Mesenchymal stem cell (in vitro differentiated cells and primary cell): Measurements from ENCODE around the gene FOXK1.

Experiments used
- DNase-seq: peaks from one replicate; pipeline ENCODE4 v3.0.0-alpha.2; 2013
- H2AFZ ChIP-seq: one replicate; pipeline ENCODE4 v1.6.1; 2013; ENCODE audit warnings: low read depth, mild to moderate bottlenecking, control low read depth, inconsistent platforms, low read length, moderate library complexity
- H2AK5ac ChIP-seq: 2 replicates; pipeline ENCODE4 v1.6.1; 2013; ENCODE audit warnings: low read length, moderate library complexity, mild to moderate bottlenecking, inconsistent platforms; ENCODE audit not compliant: severe bottlenecking
- H2BK120ac ChIP-seq: one replicate; pipeline ENCODE4 v1.6.1; 2013; ENCODE audit warnings: low read depth, mild to moderate bottlenecking, inconsistent platforms, low read length, moderate library complexity
- H2BK12ac ChIP-seq, 2 experiments: one replicate each; pipeline ENCODE4 v1.6.1; 2013; ENCODE audit warnings: inconsistent platforms in 2 of 2, low read length in 2 of 2, mild to moderate bottlenecking in 2 of 2, moderate library complexity in 2 of 2, control low read depth in 1 of 2
- H2BK15ac ChIP-seq: one replicate; pipeline ENCODE4 v1.6.1; 2013; ENCODE audit warnings: mild to moderate bottlenecking, low read depth, inconsistent platforms; ENCODE audit not compliant: poor library complexity, severe bottlenecking
- H2BK5ac ChIP-seq: 2 replicates; pipeline ENCODE4 v1.6.1; 2013; ENCODE audit warnings: low read depth, mild to moderate bottlenecking, low read length, control low read depth, inconsistent platforms; ENCODE audit not compliant: poor library complexity, severe bottlenecking
- H3K14ac ChIP-seq, 2 experiments: one replicate each; pipeline ENCODE4 v1.6.1; 2013; ENCODE audit warnings: inconsistent platforms in 2 of 2, low read length in 2 of 2, control low read depth in 1 of 2, mild to moderate bottlenecking in 1 of 2, moderate library complexity in 1 of 2
- H3K18ac ChIP-seq, 2 experiments: one replicate each; pipeline ENCODE4 v1.6.1; 2013; ENCODE audit warnings: inconsistent platforms in 2 of 2, low read length in 2 of 2, control low read depth in 1 of 2, low read depth in 1 of 2, mild to moderate bottlenecking in 1 of 2
- H3K23ac ChIP-seq, 2 experiments: one replicate each; pipeline ENCODE4 v1.6.1; 2013; ENCODE audit warnings: inconsistent platforms in 2 of 2, low read length in 2 of 2, mild to moderate bottlenecking in 2 of 2, moderate library complexity in 2 of 2, control low read depth in 1 of 2
- H3K27ac ChIP-seq: 2 replicates; pipeline ENCODE4 v1.5.1; 2013; ENCODE audit warnings: mild to moderate bottlenecking, moderate library complexity, low read length, control low read depth, inconsistent platforms; ENCODE audit not compliant: poor library complexity, severe bottlenecking
- H3K27me3 ChIP-seq, 2 experiments: 2 replicates each; pipeline versions ENCODE4 v1.6.1 to v1.7.0; 2013; ENCODE audit warnings: low read length in 2 of 2, mild to moderate bottlenecking in 2 of 2, moderate library complexity in 2 of 2, control low read depth in 1 of 2, inconsistent platforms in 1 of 2; ENCODE audit not compliant: control insufficient read depth in 1 of 2, insufficient read depth in 1 of 2
- H3K36me3 ChIP-seq, 2 experiments: 2 replicates each; pipeline versions ENCODE4 v1.6.1 to v1.7.0; 2013; ENCODE audit warnings: low read length in 2 of 2, control low read depth in 1 of 2, inconsistent platforms in 1 of 2, low read depth in 1 of 2, mild to moderate bottlenecking in 1 of 2; ENCODE audit not compliant: insufficient read depth in 2 of 2, control insufficient read depth in 1 of 2
- H3K4ac ChIP-seq, 2 experiments: one replicate each; pipeline ENCODE4 v1.6.1; 2013; ENCODE audit warnings: inconsistent platforms in 2 of 2, low read length in 2 of 2, mild to moderate bottlenecking in 2 of 2, moderate library complexity in 2 of 2, control low read depth in 1 of 2, low read depth in 1 of 2
- H3K4me1 ChIP-seq: 2 replicates; pipeline ENCODE4 v1.6.1; 2013; ENCODE audit warnings: low read depth, low read length, control low read depth; ENCODE audit not compliant: control insufficient read depth, insufficient read depth
- H3K4me2 ChIP-seq: 2 replicates; pipeline ENCODE4 v1.6.1; 2013; ENCODE audit warnings: low read length, mild to moderate bottlenecking, inconsistent platforms; ENCODE audit not compliant: poor library complexity, severe bottlenecking
- H3K4me3 ChIP-seq, 2 experiments: 2 replicates each; pipeline versions ENCODE4 v1.5.1 to v1.7.0; 2013; ENCODE audit warnings: low read length in 2 of 2, mild to moderate bottlenecking in 2 of 2, control low read depth in 1 of 2, low read depth in 1 of 2; ENCODE audit not compliant: insufficient read depth in 1 of 2
- H3K79me1 ChIP-seq: replicated peaks from 2 replicates; pipeline ENCODE4 v1.6.1; 2013; ENCODE audit warnings: mild to moderate bottlenecking, control low read depth, low read length, inconsistent platforms; ENCODE audit not compliant: poor library complexity, severe bottlenecking
- H3K9ac ChIP-seq: 2 replicates; pipeline ENCODE4 v1.7.0; 2013; ENCODE audit warnings: mild to moderate bottlenecking, low read length, moderate library complexity
- H3K9me3 ChIP-seq: 2 replicates; pipeline ENCODE4 v1.7.0; 2013; ENCODE audit warnings: mild to moderate bottlenecking, low read length; ENCODE audit not compliant: control insufficient read depth
- H4K8ac ChIP-seq: one replicate; pipeline ENCODE4 v1.6.1; 2013; ENCODE audit warnings: inconsistent platforms, mild to moderate bottlenecking, low read length, moderate library complexity
- H4K91ac ChIP-seq: one replicate; pipeline ENCODE4 v1.6.1; 2013; ENCODE audit warnings: mild to moderate bottlenecking, low read length, inconsistent platforms
- WGBS: methylation state at CpG from one replicate; pipeline ENCODE4 v1.1.7; 2013; ENCODE audit warnings: mixed read lengths; 5-methylcytosine and 5-hydroxymethylcytosine counted together

The FOXK1 gene

GRCh38 chr7:4730276-4730675 is 48.2 kb downstream of the FOXK1 start:
- H3K9ac ChIP-seq, result no peak overlapping the region
- H2AK5ac ChIP-seq, result no peak overlapping the region
- peaks cover 41% of the 10 kb centered on the region for H3K79me1 ChIP-seq
- H4K91ac ChIP-seq, result peak overlapping the region; percentile 40
- H3K9me3 ChIP-seq, result no peaks in the 10 kb centered on the region
- no peak overlapping the region for H3K27ac ChIP-seq
- H3K36me3 ChIP-seq, result peaks cover 18 to 56% of the 10 kb centered on the region in 2 experiments
- WGBS, result 92% methylated on average over 19 of the region's 19 CpGs
- H3K4me3 ChIP-seq, result no peak overlapping the region
- H3K23ac ChIP-seq, result peak overlapping the region in 1 of 2 experiments; percentile 19
- peak overlapping the region in 1 of 2 experiments; percentile 26 for H3K4ac ChIP-seq
- H4K8ac ChIP-seq, result peak overlapping the region; percentile 35
- no peak overlapping the region for H2AFZ ChIP-seq
- H2BK5ac ChIP-seq, result no peak overlapping the region
- no peaks in the 10 kb centered on the region for H3K27me3 ChIP-seq
- no peak overlapping the region for H3K4me2 ChIP-seq
- peak overlapping the region in 1 of 2 experiments; percentile 29 for H2BK12ac ChIP-seq
- peak overlapping the region in 1 of 2 experiments; percentile 51 for H3K14ac ChIP-seq
- DNase-seq, result no peak
- H2BK15ac ChIP-seq, result no peak overlapping the region
- peaks cover 43% of the 10 kb centered on the region for H3K4me1 ChIP-seq
- H3K18ac ChIP-seq, result peak overlapping the region; percentile 9 to 59
- H2BK120ac ChIP-seq, result no peak overlapping the region

- H2BK120ac ChIP-seq, result no peak overlapping the region
- peaks cover 39% of the 10 kb centered on the region for H3K4me1 ChIP-seq
- no peak overlapping the region for H3K23ac ChIP-seq
- H3K18ac ChIP-seq, result peak overlapping the region in 1 of 2 experiments; percentile 26
- no peaks in the 10 kb centered on the region for H3K9me3 ChIP-seq
- H3K4me2 ChIP-seq, result no peak overlapping the region
- 75% methylated on average over 10 of the region's 10 CpGs for WGBS
- H4K8ac ChIP-seq, result no peak overlapping the region
- no peak overlapping the region for H3K27ac ChIP-seq
- H2BK5ac ChIP-seq, result no peak overlapping the region
- H4K91ac ChIP-seq, result no peak overlapping the region
- H2AK5ac ChIP-seq, result no peak overlapping the region
- H3K4me3 ChIP-seq, result no peak overlapping the region
- no peak overlapping the region for H3K14ac ChIP-seq
- no peak for DNase-seq
- peak overlapping the region; percentile 31 for H2BK15ac ChIP-seq
- no peak overlapping the region for H3K9ac ChIP-seq
- H2BK12ac ChIP-seq, result no peak overlapping the region
- H3K27me3 ChIP-seq, result no peaks in the 10 kb centered on the region
- peaks cover 18 to 60% of the 10 kb centered on the region in 2 experiments for H3K36me3 ChIP-seq
- peaks cover 45% of the 10 kb centered on the region for H3K79me1 ChIP-seq
- no peak overlapping the region for H3K4ac ChIP-seq
- no peak overlapping the region for H2AFZ ChIP-seq
Measured at GRCh38 chr7:4730971-4731370, 48.9 kb downstream of the FOXK1 start.

GRCh38 chr7:4731803-4732202 is 49.7 kb downstream of the FOXK1 start:
- Histone ChIP-seq H4K8ac (no peak overlapping the region), H2BK120ac (no peak overlapping the region), H2BK15ac (no peak overlapping the region), H3K18ac (no peak overlapping the region), H2AK5ac (no peak overlapping the region), H3K4ac (no peak overlapping the region), H3K14ac (peak overlapping the region in 1 of 2 experiments; percentile 56), H4K91ac (no peak overlapping the region), H3K27ac (no peak overlapping the region), H3K79me1 (peaks cover 46% of the 10 kb centered on the region), H2BK5ac (no peak overlapping the region), H2AFZ (no peak overlapping the region), H3K27me3 (no peaks in the 10 kb centered on the region), H2BK12ac (peak overlapping the region in 1 of 2 experiments; percentile 42), H3K4me2 (no peak overlapping the region), H3K4me3 (no peak overlapping the region), H3K4me1 (peaks cover 35% of the 10 kb centered on the region), H3K23ac (no peak overlapping the region), H3K9me3 (no peaks in the 10 kb centered on the region), H3K9ac (no peak overlapping the region), H3K36me3 (peaks cover 18 to 61% of the 10 kb centered on the region in 2 experiments)
- DNase-seq, result no peak
- WGBS, result 97% methylated on average over 16 of the region's 16 CpGs

- Histone ChIP-seq H4K91ac (peak overlapping the region; percentile 31), H2BK15ac (peak overlapping the region; percentile 8), H3K4me2 (no peak overlapping the region), H3K18ac (no peak overlapping the region), H3K27ac (no peak overlapping the region), H3K9ac (no peak overlapping the region), H3K4me1 (peaks cover 27% of the 10 kb centered on the region), H2AK5ac (no peak overlapping the region), H3K4me3 (no peak overlapping the region), H3K79me1 (peaks cover 46% of the 10 kb centered on the region), H3K27me3 (no peaks in the 10 kb centered on the region), H2AFZ (no peak overlapping the region), H3K23ac (peak overlapping the region in 1 of 2 experiments; percentile 4), H2BK12ac (no peak overlapping the region), H2BK120ac (no peak overlapping the region), H3K14ac (no peak overlapping the region), H3K9me3 (no peaks in the 10 kb centered on the region), H4K8ac (no peak overlapping the region), H2BK5ac (no peak overlapping the region), H3K36me3 (peaks cover 24 to 57% of the 10 kb centered on the region in 2 experiments), H3K4ac (no peak overlapping the region)
- 93% methylated on average over 13 of the region's 15 CpGs for WGBS
- DNase-seq, result no peak
Measured at GRCh38 chr7:4733936-4734528, 51.9 kb downstream of the FOXK1 start.
